B cell (primary cell): ENCODE measurements around the gene NPHP4. TPM values are rescaled to one million over a fixed set of nuclear protein-coding genes. Genes with fewer than 3 reads are reported as not detected.

ENCODE experiments used
- ATAC-seq: fragments of 200-7000 bp; cut with Tn5 transposase; one replicate; pipeline ENCODE4 v1.10.0; 2021; ENCODE audit warnings: low read depth, mild to moderate bottlenecking, moderate number of reproducible peaks, moderate library complexity
- CTCF ChIA-PET: fragments of 350-600 bp; sonication (Branson Sonifier 250); formaldehyde crosslinking; loops from one replicate; lab custom pipeline; 2021; ENCODE audit warnings: antibody characterized with exemption, inconsistent platforms; lab: Charles Lee
- POLR2A ChIA-PET: fragments of 350-600 bp; sonication (Branson Sonifier 250); formaldehyde crosslinking; loops from one replicate; lab custom pipeline; 2021; ENCODE audit warnings: antibody characterized with exemption; lab: Charles Lee
- DNase-seq: peaks from one replicate; pipeline ENCODE4 v3.0.0; 2013
- H2AFZ ChIP-seq: 2 replicates; pipeline ENCODE4 v1.6.1; 2012; ENCODE audit warnings: mild to moderate bottlenecking, low read depth, low read length; ENCODE audit not compliant: insufficient read depth, poor library complexity, severe bottlenecking
- H3K27ac ChIP-seq, 2 donors: 1 replicate in 1 of 2; 2 replicates in 1 of 2; pipeline ENCODE4 v1.5.1; 2012 to 2013; ENCODE audit warnings: low read length in 2 of 2, mild to moderate bottlenecking in 2 of 2, moderate library complexity in 1 of 2
- H3K27me3 ChIP-seq, 4 experiments: fragments of 200-600 bp in 1 of 4; sonication (generic) in 1 of 4; replicated peaks in 1 of 4; 1 replicate in 2 of 4; 2 replicates in 2 of 4; pipeline versions ENCODE4 v1.6.1 to v1.7.0; 2013 to 2016; ENCODE audit warnings: low read length in 3 of 4, mild to moderate bottlenecking in 2 of 4, mixed read lengths in 1 of 4, moderate library complexity in 1 of 4; ENCODE audit not compliant: insufficient read depth in 4 of 4, control insufficient read depth in 3 of 4; ENCODE audit errors: control extremely low read depth in 1 of 4
- H3K36me3 ChIP-seq, 2 experiments: replicated peaks in 1 of 2; 1 replicate in 1 of 2; 2 replicates in 1 of 2; pipeline versions ENCODE4 v1.6.1 to v1.7.1; 2013; ENCODE audit warnings: low read length in 1 of 2; ENCODE audit not compliant: insufficient read depth in 2 of 2, control insufficient read depth in 1 of 2; ENCODE audit errors: control extremely low read depth in 1 of 2, extremely low read depth in 1 of 2
- H3K4me1 ChIP-seq, 2 donors: fragments of 200-600 bp in 1 of 2; sonication (generic) in 1 of 2; 1 replicate in 1 of 2; 2 replicates in 1 of 2; pipeline versions ENCODE4 v1.5.1 to v1.6.1; 2013 to 2017; ENCODE audit warnings: low read length in 2 of 2; ENCODE audit not compliant: control insufficient read depth in 2 of 2, insufficient read depth in 2 of 2
- H3K4me2 ChIP-seq: replicated peaks from 2 replicates; pipeline ENCODE3; 2012; ENCODE audit warnings: mild to moderate bottlenecking, low read depth, low read length; ENCODE audit not compliant: poor library complexity, severe bottlenecking
- H3K4me3 ChIP-seq, 5 experiments: fragments of 200-600 bp in 1 of 5; sonication (generic) in 1 of 5; 1 replicate in 3 of 5; 2 replicates in 2 of 5; pipeline versions ENCODE4 v1.5.1 to v1.7.0; 2011 to 2016; ENCODE audit warnings: low read length in 4 of 5, mild to moderate bottlenecking in 4 of 5, low read depth in 2 of 5, control low read depth in 1 of 5, moderate library complexity in 1 of 5; ENCODE audit not compliant: insufficient read depth in 1 of 5; ENCODE audit errors: control extremely low read depth in 1 of 5, extremely low read depth in 1 of 5
- H3K79me2 ChIP-seq: fragments of 200-600 bp; sonication (generic); one replicate; pipeline ENCODE4 v1.6.0; 2016; ENCODE audit warnings: low read length; ENCODE audit not compliant: control insufficient read depth, insufficient read depth
- H3K9ac ChIP-seq: fragments of 200-600 bp; sonication (generic); 2 replicates; pipeline ENCODE4 v1.6.1; 2017; ENCODE audit warnings: mild to moderate bottlenecking, low read length, moderate library complexity
- H3K9me3 ChIP-seq, 3 donors: one replicate each; pipeline versions ENCODE4 v1.6.1 to v1.7.1; 2013; ENCODE audit warnings: low read length in 2 of 3; ENCODE audit not compliant: control insufficient read depth in 2 of 3, insufficient read depth in 1 of 3; ENCODE audit errors: control extremely low read depth in 1 of 3
- H4K20me1 ChIP-seq: 2 replicates; pipeline ENCODE4 v1.6.0; 2012; ENCODE audit warnings: mild to moderate bottlenecking, low read length; ENCODE audit not compliant: insufficient read depth, control insufficient read depth, poor library complexity, severe bottlenecking
- H3K27ac Mint-ChIP-seq: one replicate; pipeline ENCODE4 v1.8.0; 2021; ENCODE audit warnings: mixed read lengths
- H3K27me3 Mint-ChIP-seq: one replicate; pipeline ENCODE4 v1.8.0; 2021; ENCODE audit warnings: mixed read lengths
- H3K4me1 Mint-ChIP-seq: one replicate; pipeline ENCODE4 v1.8.0; 2021; ENCODE audit warnings: mixed read lengths
- H3K4me3 Mint-ChIP-seq: one replicate; pipeline ENCODE4 v1.8.0; 2021; ENCODE audit warnings: mixed read lengths
- H3K9me3 Mint-ChIP-seq: one replicate; pipeline ENCODE4 v1.8.0; 2022; ENCODE audit warnings: mixed read lengths; ENCODE audit not compliant: insufficient read depth
- CTCF ChIP-seq: fragments of 200-600 bp; IDR thresholded peaks from one replicate; pipeline ENCODE4 v1.8.0; 2022; ENCODE audit warnings: antibody characterized with exemption, mild to moderate bottlenecking
- EZH2 ChIP-seq: IDR thresholded peaks from 2 replicates; pipeline ENCODE4 v1.6.1; 2012; ENCODE audit warnings: borderline replicate concordance, low read depth, mild to moderate bottlenecking, moderate library complexity, low read length; ENCODE audit not compliant: insufficient read depth, poor library complexity, severe bottlenecking
- whole genome bisulfite sequencing: methylation state at CpG from one replicate; pipeline ENCODE4 v1.1.5; 2013; ENCODE audit warnings: missing lambda C conversion rate; ENCODE audit not compliant: insufficient coverage; 5-methylcytosine and 5-hydroxymethylcytosine counted together
- intact Hi-C: fragments of 100-400 bp; cut with micrococcal nuclease; formaldehyde crosslinking; loops from one replicate; pipeline ENCODE4 v1.10.0; 2022
- polyA plus RNA-seq: library from polyadenylated mRNA; depleted of rRNA; stranded (reverse); fragments of >200 nt; gene quantifications from 2 replicates; pipeline ENCODE4 v1.2.3, GENCODE V29; 2012
- total RNA-seq, 2 donors: library from RNA; stranded (reverse); fragments of 120-200 nt in 1 of 2; gene quantifications; 1 replicate in 1 of 2; 2 replicates in 1 of 2; pipeline versions ENCODE4 v1.2.3 to v1.2.4, GENCODE V29; 2013 to 2022

The NPHP4 gene
- total and polyA plus RNA-seq, 2 donors (not counting 1 experiment from before 2014, with no cell fraction given), result 6.5 to 14.8 TPM

DNA sequence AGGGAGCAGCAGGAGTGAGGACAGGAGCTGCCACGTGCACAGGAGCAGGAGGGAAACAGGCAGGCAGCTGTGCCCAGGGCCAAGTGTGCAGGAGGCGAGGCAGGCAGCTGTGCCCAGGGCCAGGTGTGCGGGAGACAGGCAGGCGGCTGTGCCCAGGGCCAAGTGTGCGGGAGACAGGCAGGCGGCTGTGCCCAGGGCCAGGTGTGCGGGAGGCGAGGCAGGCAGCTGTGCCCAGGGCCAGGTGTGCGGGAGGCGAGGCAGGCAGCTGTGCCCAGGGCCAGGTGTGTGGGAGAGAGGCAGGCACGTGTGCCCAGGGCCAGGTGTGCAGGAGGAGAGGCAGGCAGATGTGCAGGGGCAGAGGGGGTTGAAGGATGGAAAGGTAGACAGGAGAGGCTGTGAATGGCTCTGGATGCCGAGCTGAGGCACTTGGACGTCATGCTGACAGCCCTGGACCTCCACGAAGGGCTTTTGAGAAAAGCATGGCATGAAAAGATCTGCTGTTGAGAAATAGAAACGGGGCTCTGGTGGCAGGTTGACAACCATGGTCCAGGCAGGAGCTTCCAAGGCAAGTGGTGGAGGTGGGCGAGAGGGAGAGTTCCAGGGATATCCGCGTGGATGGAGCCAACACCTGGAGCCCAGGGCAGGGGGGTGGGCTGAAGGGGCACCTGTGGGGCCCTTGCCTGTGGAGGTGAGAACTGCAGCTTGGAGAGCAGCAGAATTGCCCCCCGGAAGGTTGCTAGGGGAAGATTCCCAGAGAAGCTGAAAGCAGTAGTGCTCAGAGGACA lies 19.1 kb upstream of the NPHP4 start:
- TF ChIP-seq CTCF (no peak), EZH2 (no peak)

GRCh38 chr1:6010554-6010953 lies 18.3 kb upstream of the NPHP4 start:
- no peaks in the 10 kb centered on the region for H3K27me3 ChIP-seq
- H4K20me1 ChIP-seq, result peaks cover 16% of the 10 kb centered on the region
- no peak for TF ChIP-seq EZH2
- TF ChIP-seq CTCF, result no peak
- DNase-seq, result no peak
- H3K4me3 ChIP-seq, result no peak overlapping the region
- 96% methylated on average over 9 of the region's 10 CpGs for WGBS
- Mint-ChIP-seq H3K4me1 (peaks cover 31% of the 10 kb centered on the region), H3K9me3 (no peaks in the 10 kb centered on the region), H3K27ac (no peak overlapping the region), H3K27me3 (no peaks in the 10 kb centered on the region), H3K4me3 (no peak overlapping the region)
- ATAC-seq, result no peak
- peaks cover 6 to 7% of the 10 kb centered on the region in 2 donors for H3K4me1 ChIP-seq
- intact Hi-C loops, result no loop called here
- POLR2A ChIA-PET, result no interaction called here
- H3K27ac ChIP-seq, result no peak overlapping the region
- no peaks in the 10 kb centered on the region for H3K79me2 ChIP-seq
- H2AFZ ChIP-seq, result no peak overlapping the region
- CTCF ChIA-PET, result no interaction called here
- H3K36me3 ChIP-seq, result peaks cover 0 to 4% of the 10 kb centered on the region in 2 experiments
- H3K9me3 ChIP-seq, result no peaks in the 10 kb centered on the region
- no peak overlapping the region for H3K9ac ChIP-seq
- no peak overlapping the region for H3K4me2 ChIP-seq

More for the DNA sequence above, 19.1 kb upstream of the NPHP4 start:
- no peak overlapping the region for H3K27ac Mint-ChIP-seq
- no peaks in the 10 kb centered on the region for H3K27me3 Mint-ChIP-seq
- H3K36me3 ChIP-seq, result peaks cover 0 to 4% of the 10 kb centered on the region in 2 experiments
- no peak overlapping the region for H3K27ac ChIP-seq
- no peak overlapping the region for H3K4me3 Mint-ChIP-seq
- H3K4me1 Mint-ChIP-seq, result peaks cover 31% of the 10 kb centered on the region
- no peak for DNase-seq
- CTCF ChIA-PET, result no interaction called here
- POLR2A ChIA-PET, result interaction anchor here (1.9 kb wide), 1 partner anchor 14 kb away, joined by 4 read pairs; no protein-coding TSS in a partner anchor
- no peaks in the 10 kb centered on the region for H3K9me3 ChIP-seq
- no peak overlapping the region for H3K9ac ChIP-seq
- intact Hi-C loops, result no loop called here
- H3K4me1 ChIP-seq, result peaks cover 6 to 7% of the 10 kb centered on the region in 2 donors
- no peak overlapping the region for H3K4me2 ChIP-seq
- H3K27me3 ChIP-seq, result no peaks in the 10 kb centered on the region
- H3K4me3 ChIP-seq, result no peak overlapping the region
- H3K79me2 ChIP-seq, result no peaks in the 10 kb centered on the region
- H2AFZ ChIP-seq, result no peak overlapping the region
- H4K20me1 ChIP-seq, result peaks cover 16% of the 10 kb centered on the region
- no peak for ATAC-seq
- WGBS, result 93% methylated on average over 19 of the region's 19 CpGs
- H3K9me3 Mint-ChIP-seq, result no peaks in the 10 kb centered on the region
